SK-N-SH (cell line): ENCODE results near the gene SUN5. TPM values are rescaled to one million over a fixed set of nuclear protein-coding genes. Genes with fewer than 3 reads are reported as not detected.

Source experiments
- CTCF ChIA-PET: fragments of 300-600, 350-600 bp; formaldehyde crosslinking; extraction: SDS; loops from one replicate; lab custom pipeline; 2021; lab: Yijun Ruan, JAX
- POLR2A ChIA-PET: fragments of 350-600 bp; sonication (Branson Sonifier 250); formaldehyde crosslinking; extraction: SDS; loops from one replicate; lab custom pipeline; 2020; ENCODE audit warnings: antibody characterized with exemption, inconsistent platforms; lab: Yijun Ruan, JAX
- DNase-seq: peaks from one replicate; pipeline ENCODE4 v3.0.0; 2012
- H2AFZ ChIP-seq: fragments of 200-600 bp; sonication (generic); 2 replicates; pipeline ENCODE4 v1.8.1; 2016; ENCODE audit warnings: antibody characterized with exemption, mild to moderate bottlenecking, low read depth
- H3F3A ChIP-seq: fragments of 200-600 bp; sonication (generic); replicated peaks from 2 replicates; pipeline ENCODE3; 2016; ENCODE audit warnings: antibody characterized with exemption, mild to moderate bottlenecking; ENCODE audit not compliant: insufficient read depth
- H3K27ac ChIP-seq, 2 experiments: fragments of 200-500 bp in 1 of 2; fragments of 200-600 bp in 1 of 2; sonication (Bioruptor generic) in 1 of 2; sonication (generic), shearing (Covaris generic) in 1 of 2; 2 replicates each; pipeline versions ENCODE4 v1.5.1 to v1.6.1; 2014 to 2016; ENCODE audit warnings: low read depth in 2 of 2, inconsistent platforms in 1 of 2, low read length in 1 of 2, mild to moderate bottlenecking in 1 of 2, mixed read lengths in 1 of 2
- H3K27me3 ChIP-seq: fragments of 200-600 bp; sonication (generic), shearing (Covaris generic); 2 replicates; pipeline ENCODE4 v1.6.1; 2016; ENCODE audit warnings: mixed run types; ENCODE audit not compliant: insufficient read depth
- H3K36me3 ChIP-seq, 2 experiments: fragments of 200-500 bp in 1 of 2; fragments of 200-600 bp in 1 of 2; sonication (Bioruptor generic) in 1 of 2; sonication (generic) in 1 of 2; replicated peaks in 1 of 2; 2 replicates each; pipeline versions ENCODE3 to v1.5.1; 2014 to 2016; ENCODE audit warnings: low read length in 1 of 2, mild to moderate bottlenecking in 1 of 2; ENCODE audit not compliant: insufficient read depth in 2 of 2, control insufficient read depth in 1 of 2
- H3K4me1 ChIP-seq, 2 experiments: fragments of 200-500 bp in 1 of 2; fragments of 200-600 bp in 1 of 2; sonication (Bioruptor generic) in 1 of 2; sonication (generic), shearing (Covaris generic) in 1 of 2; 2 replicates each; pipeline versions ENCODE4 v1.5.1 to v1.6.1; 2014 to 2016; ENCODE audit warnings: low read depth in 1 of 2, low read length in 1 of 2, mixed run types in 1 of 2; ENCODE audit not compliant: insufficient read depth in 2 of 2, control insufficient read depth in 1 of 2
- H3K4me2 ChIP-seq: fragments of 200-600 bp; sonication (generic), shearing (Covaris generic); 2 replicates; pipeline ENCODE4 v1.6.1; 2017; ENCODE audit warnings: mixed run types
- H3K4me3 ChIP-seq, 2 experiments: fragments of 200-500 bp in 1 of 2; fragments of 200-600 bp in 1 of 2; sonication (Bioruptor generic) in 1 of 2; sonication (generic), shearing (Covaris generic) in 1 of 2; 2 replicates each; pipeline versions ENCODE4 v1.5.1 to v1.8.1; 2014 to 2016; ENCODE audit warnings: low read depth in 2 of 2, inconsistent platforms in 1 of 2, low read length in 1 of 2, mild to moderate bottlenecking in 1 of 2, mixed read lengths in 1 of 2, moderate library complexity in 1 of 2
- H3K79me2 ChIP-seq: fragments of 200-600 bp; sonication (generic); 2 replicates; pipeline ENCODE4 v1.8.1; 2017; ENCODE audit warnings: mild to moderate bottlenecking; ENCODE audit not compliant: insufficient read depth
- H3K9ac ChIP-seq: fragments of 200-600 bp; sonication (generic); 2 replicates; pipeline ENCODE4 v1.6.1; 2017; ENCODE audit warnings: mixed run types
- H3K9me2 ChIP-seq: fragments of 200-600 bp; sonication (generic); 2 replicates; pipeline ENCODE4 v1.6.1; 2017; ENCODE audit warnings: mixed run types
- H3K9me3 ChIP-seq: fragments of 200-600 bp; sonication (generic); 2 replicates; pipeline ENCODE4 v1.6.1; 2017; ENCODE audit warnings: mixed run types, mild to moderate bottlenecking, moderate library complexity
- H4K20me1 ChIP-seq: fragments of 200-600 bp; sonication (generic); 2 replicates; pipeline ENCODE4 v1.6.1; 2017; ENCODE audit warnings: mild to moderate bottlenecking, mixed run types; ENCODE audit not compliant: insufficient read depth
- CHD2 ChIP-seq: fragments of 150-350 bp; IDR thresholded peaks from 2 replicates; pipeline ENCODE4 v1.6.1; 2018; ENCODE audit warnings: low read length; ENCODE audit not compliant: partially characterized antibody
- CTCF ChIP-seq: fragments of 200-600 bp; sonication (generic); IDR thresholded peaks from 2 replicates; pipeline ENCODE4 v1.6.1; 2017; ENCODE audit warnings: antibody characterized with exemption, mild to moderate bottlenecking, moderate library complexity
- ELF1 ChIP-seq: IDR thresholded peaks from 2 replicates; pipeline ENCODE4 v1.4.0; 2012
- FOSL2 ChIP-seq: IDR thresholded peaks from 2 replicates; pipeline ENCODE4 v1.4.0; 2012; ENCODE audit warnings: low read depth, mild to moderate bottlenecking, moderate library complexity, borderline replicate concordance
- FOXJ3 ChIP-seq: sonication (generic); formaldehyde crosslinking; IDR thresholded peaks from 2 replicates; pipeline ENCODE4 v1.5.1; 2020; ENCODE audit warnings: mild to moderate bottlenecking, missing genetic modification reagents
- FOXM1 ChIP-seq: IDR thresholded peaks from 2 replicates; pipeline ENCODE4 v1.4.0; 2012; ENCODE audit warnings: low read depth, mild to moderate bottlenecking
- JUND ChIP-seq: IDR thresholded peaks from 2 replicates; pipeline ENCODE4 v1.4.0; 2012
- MEF2A ChIP-seq: IDR thresholded peaks from 2 replicates; pipeline ENCODE4 v1.4.0; 2012; ENCODE audit warnings: low read depth, borderline replicate concordance
- NFIC ChIP-seq: IDR thresholded peaks from 2 replicates; pipeline ENCODE4 v1.4.0; 2012; ENCODE audit warnings: borderline replicate concordance
- NRF1 ChIP-seq: IDR thresholded peaks from 2 replicates; pipeline ENCODE4 v1.6.1; 2012; ENCODE audit warnings: low read depth, mild to moderate bottlenecking, low read length
- PBX3 ChIP-seq: IDR thresholded peaks from 2 replicates; pipeline ENCODE4; 2012
- RAD21 ChIP-seq: IDR thresholded peaks from 2 replicates; pipeline ENCODE4 v1.6.1; 2012; ENCODE audit warnings: mild to moderate bottlenecking, low read length
- RCOR1 ChIP-seq: fragments of 150-350 bp; IDR thresholded peaks from 2 replicates; pipeline ENCODE4 v1.6.1; 2017; ENCODE audit warnings: antibody characterized with exemption, low read length
- RFX5 ChIP-seq: IDR thresholded peaks from 2 replicates; pipeline ENCODE4 v1.6.1; 2012; ENCODE audit warnings: mild to moderate bottlenecking, improper control_type of control experiment, low read length
- RXRA ChIP-seq: IDR thresholded peaks from 2 replicates; pipeline ENCODE4 v1.4.0; 2012; ENCODE audit warnings: low read depth, mild to moderate bottlenecking, borderline replicate concordance
- SIN3A ChIP-seq: IDR thresholded peaks from 2 replicates; pipeline ENCODE4 v1.6.1; 2012; ENCODE audit warnings: low read depth, mild to moderate bottlenecking, low read length, moderate library complexity, borderline replicate concordance
- SMC3 ChIP-seq: IDR thresholded peaks from 2 replicates; pipeline ENCODE4 v1.6.1; 2012; ENCODE audit warnings: low read depth, low read length, improper control_type of control experiment
- TCF12 ChIP-seq: IDR thresholded peaks from 2 replicates; pipeline ENCODE4 v1.4.0; 2012
- YY1 ChIP-seq: IDR thresholded peaks from 2 replicates; pipeline ENCODE4 v1.4.0; 2012; ENCODE audit warnings: low read depth, mild to moderate bottlenecking
- WGBS: methylation state at CpG from one replicate; pipeline ENCODE4 v1.1.6; 2017; ENCODE audit warnings: low lambda C conversion rate; 5-methylcytosine and 5-hydroxymethylcytosine counted together
- polyA plus RNA-seq, 3 experiments: library from polyadenylated mRNA; depleted of rRNA; stranded (reverse); fragments of >200 nt; gene quantifications; 2 replicates each; pipeline ENCODE4 v1.2.3, GENCODE V29; 2012

SUN5 gene
- polyA plus RNA-seq, 1 of the 3 experiments (the other 2 are of a cell fraction), result not detected

GRCh38 chr20:33023439-33024242, 19.4 kb upstream of the SUN5 start:
- H3K36me3 ChIP-seq, result no peaks in the 10 kb centered on the region
- H3F3A ChIP-seq, result no peaks in the 10 kb centered on the region
- H4K20me1 ChIP-seq, result no peaks in the 10 kb centered on the region
- H3K27ac ChIP-seq, result no peak overlapping the region
- no peaks in the 10 kb centered on the region for H3K9me3 ChIP-seq
- 2% methylated on average over 6 of the region's 6 CpGs for WGBS
- H2AFZ ChIP-seq, result no peak overlapping the region
- no peak for DNase-seq
- TF ChIP-seq YY1 (no peak), ELF1 (no peak), FOXJ3 (CRISPR knock-in tag) (no peak), NRF1 (no peak), CTCF (no peak), TCF12 (no peak), FOSL2 (no peak), PBX3 (no peak), RCOR1 (no peak), RFX5 (no peak), SIN3A (no peak), RXRA (no peak), SMC3 (no peak), MEF2A (no peak), NFIC (no peak), JUND (no peak), CHD2 (no peak), FOXM1 (no peak), RAD21 (no peak)
- no peak overlapping the region for H3K4me2 ChIP-seq
- no peaks in the 10 kb centered on the region for H3K9me2 ChIP-seq
- POLR2A ChIA-PET, result no interaction called here
- H3K27me3 ChIP-seq, result peaks cover 10% of the 10 kb centered on the region; the same call in 1 of the 2 replicates
- no peaks in the 10 kb centered on the region for H3K79me2 ChIP-seq
- H3K4me3 ChIP-seq, result no peak overlapping the region
- no peak overlapping the region for H3K9ac ChIP-seq
- CTCF ChIA-PET, result interaction anchor here (1.4 kb wide), 1 partner anchor 10 kb away, joined by 3 read pairs; no protein-coding TSS in a partner anchor
- H3K4me1 ChIP-seq, result no peaks in the 10 kb centered on the region
